Kidney tubule cell (primary cell): Measurements from ENCODE around the gene TAL2.
A peak's percentile ranks its signal among the peaks of the same experiment; 100 is the strongest.

Experiments
- DNase-seq: peaks from one replicate; pipeline ENCODE4 v3.0.0-alpha.2; 2018; ENCODE audit warnings: low spot score

TAL2 gene

DNA sequence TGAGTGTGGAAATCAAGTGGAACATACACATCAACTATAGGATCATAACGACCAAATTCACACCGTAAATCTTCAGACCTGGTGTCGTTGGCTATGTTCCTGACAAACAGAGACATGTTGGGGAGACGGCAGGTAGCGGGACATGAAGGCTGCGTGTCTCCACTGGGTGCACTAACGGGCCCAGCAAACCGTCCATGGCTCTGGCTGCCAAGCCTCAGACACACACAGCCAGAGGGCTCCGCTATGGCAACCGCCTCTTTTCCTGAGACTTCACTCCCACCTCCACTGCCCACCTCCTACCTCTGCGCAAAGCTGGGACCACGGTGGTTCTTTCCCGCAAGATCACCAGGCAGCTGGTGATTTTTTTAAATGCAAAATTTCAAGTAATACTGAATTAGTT lies 48.4 kb downstream of the TAL2 start:
- DNase-seq, result no peak

DNA sequence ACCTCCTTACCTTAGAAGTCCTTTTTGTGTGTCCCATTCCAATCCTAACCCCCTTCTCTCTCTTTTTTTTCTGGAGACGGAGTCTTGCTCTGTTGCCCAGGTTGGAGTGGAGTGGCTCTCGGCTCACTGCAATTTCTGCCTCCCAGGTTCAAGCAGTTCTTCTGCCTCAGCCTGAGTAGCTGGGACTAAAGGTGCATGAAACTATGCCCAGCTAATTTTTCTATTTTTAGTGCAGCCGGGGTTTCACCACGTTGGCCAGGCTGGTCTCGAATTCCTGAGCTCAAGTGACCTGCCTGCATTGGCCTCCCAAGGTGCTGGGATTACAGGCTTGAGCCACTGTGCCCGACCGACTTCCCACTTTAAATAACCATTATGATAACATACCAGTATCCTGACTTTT lies 49.6 kb downstream of the TAL2 start:
- DNase-seq, result peak; percentile 49

DNA sequence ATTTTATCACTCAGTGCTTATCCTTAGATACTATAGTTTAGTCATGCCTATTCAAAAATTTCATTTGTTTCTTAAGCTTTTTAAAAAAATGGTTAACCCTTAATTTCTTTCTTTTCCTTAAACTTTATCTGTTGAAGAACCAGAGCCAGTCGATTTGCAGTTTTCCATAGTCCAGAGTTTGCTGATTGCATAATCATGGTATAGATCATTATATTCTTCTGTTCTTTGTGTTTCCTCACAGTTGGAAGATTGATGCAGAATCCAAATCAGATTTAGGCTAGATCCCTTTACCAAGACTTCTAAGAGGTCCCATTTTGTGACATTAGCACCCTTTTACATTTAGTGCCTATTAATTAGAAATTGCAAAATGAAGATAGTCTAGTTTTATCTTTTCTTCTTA lies 50.0 kb downstream of the TAL2 start:
- DNase-seq, result no peak
